ENCODE results near the gene RDH5. TPM values are rescaled to one million over a fixed set of nuclear protein-coding genes. Genes with fewer than 3 reads are reported as not detected.

RDH5 gene
- total RNA-seq, 1 experiment from 2014 or later: 5.1 TPM

- no peaks in the 10 kb centered on the region for H3K9me2 ChIP-seq (replicated peaks; ENCODE audit: low read length)
- no peaks in the 10 kb centered on the region for H3K79me2 ChIP-seq (ENCODE audit: low read length)
- intact Hi-C loops (cut with micrococcal nuclease): no loop called here
- no peaks in the 10 kb centered on the region for H3F3A ChIP-seq (ENCODE audit: low read length, unreplicated experiment)
- peak within 1 kb of the TSS; percentile 86 for H3K27ac ChIP-seq (ENCODE audit: low read length)
- CTCF ChIA-PET: interaction anchor here (1.0 kb wide), 1 partner anchor 35 kb away, joined by 4 read pairs; a partner anchor contains a TSS
- peak within 1 kb of the TSS; percentile 72 for H3K4me3 ChIP-seq (ENCODE audit: low read length)
- TF ChIP-seq CTCF (conservative IDR thresholded peaks at IDR 0.05; ENCODE audit: low read depth, low read length) (no peak), EZH2 (IDR thresholded peaks at IDR 0.05; ENCODE audit: low read length, unreplicated experiment) (no peak), EZH2phosphoT487 (IDR thresholded peaks at IDR 0.05; ENCODE audit: borderline replicate concordance, low read length) (no peak)
- ATAC-seq: peak; percentile 55
- H3K36me3 ChIP-seq (ENCODE audit: low read depth, low read length): no peaks in the 10 kb centered on the region
- DNase-seq: peak; percentile 95
- no peaks in the 10 kb centered on the region for H3K27me3 ChIP-seq (ENCODE audit: low read length)
- peak within 1 kb of the TSS; percentile 96 for H2AFZ ChIP-seq (ENCODE audit: low read length)
- no peaks in the 10 kb centered on the region for H3K9me3 ChIP-seq (ENCODE audit: low read length)
- no peaks in the 10 kb centered on the region for H4K20me1 ChIP-seq (ENCODE audit: low read length)
- H3K9ac ChIP-seq (ENCODE audit: low read length): peak within 1 kb of the TSS; percentile 78
- peaks cover 62% of the 10 kb centered on the region for H3K4me1 ChIP-seq (ENCODE audit: insufficient read depth, low read length)
- TSS peak; percentile 42 for BruUV-seq (replicated peaks)
- POLR2A ChIA-PET (ENCODE audit: unreplicated experiment): no interaction called here
- peak within 1 kb of the TSS; percentile 89 for H3K4me2 ChIP-seq (ENCODE audit: low read length)
These were observed 4.2 kb upstream of the RDH5 start, which contains the start of gene BLOC1S1 for GRCh38 chr12:55715833-55716581. TSS of gene BLOC1S1 (plus strand) at chr12:55716046. CDS start at chr12:55716052, 6 bp downstream.

- H2AFZ ChIP-seq (ENCODE audit: low read length): peak overlapping the region; percentile 96
- H4K20me1 ChIP-seq (ENCODE audit: low read length): no peaks in the 10 kb centered on the region
- ChIA-PET CTCF (interaction anchor here (1.0 kb wide), 1 partner anchor 35 kb away, joined by 4 read pairs; a partner anchor contains a TSS), POLR2A (ENCODE audit: unreplicated experiment) (interaction anchor here (1.2 kb wide), 1 partner anchor 12 kb away, joined by 7 read pairs; the partner anchor contains the start of gene CD63)
- H3K4me3 ChIP-seq (ENCODE audit: low read length): peak overlapping the region; percentile 72
- ATAC-seq: peak; percentile 4
- H3K27me3 ChIP-seq (ENCODE audit: low read length): no peaks in the 10 kb centered on the region
- no peaks in the 10 kb centered on the region for H3F3A ChIP-seq (ENCODE audit: low read length, unreplicated experiment)
- H3K27ac ChIP-seq (ENCODE audit: low read length): peak overlapping the region; percentile 86
- H3K79me2 ChIP-seq (ENCODE audit: low read length): no peaks in the 10 kb centered on the region
- H3K9ac ChIP-seq (ENCODE audit: low read length): peak overlapping the region; percentile 78
- DNase-seq: no peak
- TF ChIP-seq EZH2 (IDR thresholded peaks at IDR 0.05; ENCODE audit: low read length, unreplicated experiment) (no peak), EZH2phosphoT487 (IDR thresholded peaks at IDR 0.05; ENCODE audit: borderline replicate concordance, low read length) (no peak), CTCF (conservative IDR thresholded peaks at IDR 0.05; ENCODE audit: low read depth, low read length) (no peak)
- H3K9me3 ChIP-seq (ENCODE audit: low read length): no peaks in the 10 kb centered on the region
- BruUV-seq (replicated peaks): no TSS peak
- H3K4me2 ChIP-seq (ENCODE audit: low read length): peak overlapping the region; percentile 89
- H3K9me2 ChIP-seq (replicated peaks; ENCODE audit: low read length): no peaks in the 10 kb centered on the region
- H3K36me3 ChIP-seq (ENCODE audit: low read depth, low read length): no peaks in the 10 kb centered on the region
- H3K4me1 ChIP-seq (ENCODE audit: insufficient read depth, low read length): peaks cover 66% of the 10 kb centered on the region
- intact Hi-C loops (cut with micrococcal nuclease): no loop called here
These were observed 3.6 kb upstream of the RDH5 start for GRCh38 chr12:55716582-55716957.

All from PC-3 (cell line).